ENCODE results near the gene NIPAL3.
"Not testable (repeated sequence)": the region's sequence is repeated elsewhere in the genome, so short reads cannot be mapped to it uniquely, and the experiment has no call there.

The NIPAL3 gene

DNA sequence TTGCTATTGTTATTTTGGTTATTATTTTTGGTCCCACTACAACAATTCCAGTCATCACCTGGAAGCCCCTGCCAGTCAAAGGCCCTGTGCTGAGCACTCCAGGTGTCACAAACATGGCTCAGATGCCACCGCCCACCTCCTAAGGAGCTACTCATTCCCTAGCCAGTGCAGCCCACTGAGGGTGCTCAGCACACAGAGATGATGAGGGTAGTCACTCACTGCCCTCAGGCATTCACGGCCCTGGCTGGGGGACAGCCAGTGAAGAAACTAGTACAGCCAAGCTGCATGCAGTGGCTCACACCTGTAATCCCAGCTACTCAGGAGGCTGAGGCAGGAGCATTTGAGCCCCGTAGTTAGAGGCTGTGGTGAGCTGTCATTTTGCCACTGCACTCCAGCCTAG, 42.3 kb downstream of the NIPAL3 start:
- Histone ChIP-seq H3K4me2 (ENCODE audit: low read depth, low read length) (no peak overlapping the region), H3K36me3 (replicated peaks; ENCODE audit: insufficient read depth, low read length) (no peaks in the 10 kb centered on the region; the same call in 1 of the 2 replicates), H3K4me1 (ENCODE audit: low read length) (no peaks in the 10 kb centered on the region), H3K9me3 (replicated peaks; ENCODE audit: insufficient read depth, low read length) (no peaks in the 10 kb centered on the region), H3K27ac (ENCODE audit: low read length) (no peak overlapping the region), H3F3A (ENCODE audit: insufficient read depth, low read length) (no peaks in the 10 kb centered on the region), H3K9ac (ENCODE audit: low read length) (no peak overlapping the region), H3K79me2 (ENCODE audit: low read length) (no peaks in the 10 kb centered on the region), H4K20me1 (ENCODE audit: insufficient read depth, low read length) (no peaks in the 10 kb centered on the region), H3K4me3 (ENCODE audit: low read length) (no peak overlapping the region), H3K9me2 (replicated peaks; ENCODE audit: insufficient read depth, low read length) (no peaks in the 10 kb centered on the region), H3K27me3 (replicated peaks; ENCODE audit: insufficient read depth, low read length) (no peaks in the 10 kb centered on the region), H2AFZ (ENCODE audit: low read length) (no peak overlapping the region)
- no peak for DNase-seq
- TF ChIP-seq EZH2phosphoT487 (IDR thresholded peaks at IDR 0.05; ENCODE audit: low read length) = no peak
- TF ChIP-seq, protein P1, sequence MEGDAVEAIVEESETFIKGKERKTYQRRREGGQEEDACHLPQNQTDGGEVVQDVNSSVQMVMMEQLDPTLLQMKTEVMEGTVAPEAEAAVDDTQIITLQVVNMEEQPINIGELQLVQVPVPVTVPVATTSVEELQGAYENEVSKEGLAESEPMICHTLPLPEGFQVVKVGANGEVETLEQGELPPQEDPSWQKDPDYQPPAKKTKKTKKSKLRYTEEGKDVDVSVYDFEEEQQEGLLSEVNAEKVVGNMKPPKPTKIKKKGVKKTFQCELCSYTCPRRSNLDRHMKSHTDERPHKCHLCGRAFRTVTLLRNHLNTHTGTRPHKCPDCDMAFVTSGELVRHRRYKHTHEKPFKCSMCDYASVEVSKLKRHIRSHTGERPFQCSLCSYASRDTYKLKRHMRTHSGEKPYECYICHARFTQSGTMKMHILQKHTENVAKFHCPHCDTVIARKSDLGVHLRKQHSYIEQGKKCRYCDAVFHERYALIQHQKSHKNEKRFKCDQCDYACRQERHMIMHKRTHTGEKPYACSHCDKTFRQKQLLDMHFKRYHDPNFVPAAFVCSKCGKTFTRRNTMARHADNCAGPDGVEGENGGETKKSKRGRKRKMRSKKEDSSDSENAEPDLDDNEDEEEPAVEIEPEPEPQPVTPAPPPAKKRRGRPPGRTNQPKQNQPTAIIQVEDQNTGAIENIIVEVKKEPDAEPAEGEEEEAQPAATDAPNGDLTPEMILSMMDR (IDR thresholded peaks at IDR 0.05; ENCODE audit: low read length) = no peak
- TF ChIP-seq EZH2 (optimal IDR thresholded peaks at IDR 0.05; ENCODE audit: low read depth, low read length) = no peak

DNA sequence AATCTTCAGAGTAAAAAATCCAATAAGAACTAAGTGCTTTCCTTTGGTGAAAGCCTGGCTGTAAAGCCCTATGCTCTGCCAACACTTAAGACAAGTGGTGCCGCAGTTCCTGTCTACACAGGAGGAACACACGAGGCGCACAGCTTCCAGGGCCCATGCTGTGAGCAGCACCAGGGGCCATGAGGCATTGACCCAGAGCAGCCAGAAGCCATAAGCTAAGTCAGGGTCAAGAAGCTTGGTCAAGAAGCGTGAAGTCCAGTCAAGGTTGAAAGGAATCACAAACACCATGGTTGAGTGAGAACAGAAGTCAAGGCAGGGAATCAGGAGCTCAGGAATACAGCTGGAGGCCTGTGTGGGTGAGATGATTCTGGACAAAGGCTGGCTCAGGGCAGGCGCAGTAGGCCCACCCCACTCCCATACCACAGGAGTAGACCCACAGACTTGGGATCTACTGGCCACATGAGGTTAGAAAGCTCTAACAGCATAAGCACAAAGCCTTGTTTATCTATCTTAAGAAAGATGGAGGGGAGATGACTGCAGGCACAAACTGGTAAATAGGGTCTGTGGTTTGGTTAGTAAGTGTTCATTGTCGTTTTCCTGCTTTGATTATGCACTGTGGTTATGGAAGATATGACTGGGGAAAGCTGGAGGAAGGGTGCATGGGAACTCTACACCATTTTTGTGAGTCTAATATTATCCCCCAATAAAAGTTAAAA, 44.1 kb downstream of the NIPAL3 start:
- DNase-seq = no peak
- Histone ChIP-seq H3K27ac (ENCODE audit: low read length) (no peak overlapping the region), H4K20me1 (ENCODE audit: insufficient read depth, low read length) (no peaks in the 10 kb centered on the region)

DNA sequence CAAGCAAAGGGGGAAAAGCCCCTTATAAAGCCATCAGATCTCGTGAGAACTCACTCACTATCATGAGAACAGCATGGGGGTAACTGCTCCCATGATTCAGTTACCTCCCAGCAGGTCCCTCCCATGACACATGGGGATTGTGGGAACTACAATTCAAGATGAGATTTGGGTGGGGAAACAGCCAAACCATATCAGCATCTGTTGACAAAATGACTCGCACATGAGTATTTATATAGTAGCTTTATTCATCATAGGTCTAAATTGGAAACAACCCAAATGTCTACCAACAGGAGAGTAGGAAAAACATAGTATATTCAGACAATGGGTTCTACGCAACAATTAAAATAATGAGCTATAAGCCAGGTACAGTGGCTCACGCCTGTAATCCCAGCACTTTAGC, 46.5 kb downstream of the NIPAL3 start:
- not testable (repeated sequence) for H3K27ac ChIP-seq (ENCODE audit: low read length); H4K20me1 ChIP-seq (ENCODE audit: insufficient read depth, low read length); H3F3A ChIP-seq (ENCODE audit: insufficient read depth, low read length); DNase-seq; H3K36me3 ChIP-seq (replicated peaks; ENCODE audit: insufficient read depth, low read length); H3K9me3 ChIP-seq (replicated peaks; ENCODE audit: insufficient read depth, low read length); H3K27me3 ChIP-seq (replicated peaks; ENCODE audit: insufficient read depth, low read length); H3K9ac ChIP-seq (ENCODE audit: low read length); H3K79me2 ChIP-seq (ENCODE audit: low read length); H3K4me3 ChIP-seq (ENCODE audit: low read length); H3K4me2 ChIP-seq (ENCODE audit: low read depth, low read length); H2AFZ ChIP-seq (ENCODE audit: low read length); H3K9me2 ChIP-seq (replicated peaks; ENCODE audit: insufficient read depth, low read length)
- H3K4me1 ChIP-seq (ENCODE audit: low read length) = peaks cover 12% of the 10 kb centered on the region

More for the DNA sequence above, 44.1 kb downstream of the NIPAL3 start:
- Histone ChIP-seq H2AFZ (ENCODE audit: low read length) (no peak overlapping the region), H3K4me1 (ENCODE audit: low read length) (no peaks in the 10 kb centered on the region), H3K9me2 (replicated peaks; ENCODE audit: insufficient read depth, low read length) (no peaks in the 10 kb centered on the region), H3K4me2 (ENCODE audit: low read depth, low read length) (no peak overlapping the region), H3K4me3 (ENCODE audit: low read length) (no peak overlapping the region), H3K36me3 (replicated peaks; ENCODE audit: insufficient read depth, low read length) (no peaks in the 10 kb centered on the region; the same call in 1 of the 2 replicates), H3K27me3 (replicated peaks; ENCODE audit: insufficient read depth, low read length) (no peaks in the 10 kb centered on the region), H3K9me3 (replicated peaks; ENCODE audit: insufficient read depth, low read length) (no peaks in the 10 kb centered on the region), H3K9ac (ENCODE audit: low read length) (no peak overlapping the region), H3K79me2 (ENCODE audit: low read length) (no peaks in the 10 kb centered on the region), H3F3A (ENCODE audit: insufficient read depth, low read length) (no peaks in the 10 kb centered on the region)
- no peak for TF ChIP-seq EZH2phosphoT487 (IDR thresholded peaks at IDR 0.05; ENCODE audit: low read length)
- TF ChIP-seq, protein P1 (IDR thresholded peaks at IDR 0.05; ENCODE audit: low read length) = no peak
- no peak for TF ChIP-seq EZH2 (optimal IDR thresholded peaks at IDR 0.05; ENCODE audit: low read depth, low read length)
